Gastroesophageal sphincter (tissue), 4 donors: ENCODE data around the gene EMILIN3. TPM values are rescaled to one million over a fixed set of nuclear protein-coding genes. Genes with fewer than 3 reads are reported as not detected.
"Not testable (repeated sequence)": the region's sequence is repeated elsewhere in the genome, so short reads cannot be mapped to it uniquely, and the experiment has no call there.

Experiments
- ATAC-seq: fragments of 150-250 bp; one replicate; pipeline ENCODE4 v1.9.1; 2016; ENCODE audit warnings: mild to moderate bottlenecking, moderate library complexity
- H3K27ac ChIP-seq, 4 donors: fragments of 200-600 bp; sonication (generic) in 3 of 4; 1 replicate in 3 of 4; 2 replicates in 1 of 4; pipeline ENCODE4 v1.5.1; 2016 to 2019
- H3K27me3 ChIP-seq: fragments of 200-600 bp; sonication (generic); one replicate; pipeline ENCODE4 v1.5.1; 2019
- H3K36me3 ChIP-seq, 2 donors: fragments of 200-600 bp; sonication (generic); one replicate each; pipeline ENCODE4 v1.5.1; 2019; ENCODE audit warnings: control low read depth in 1 of 2
- H3K4me1 ChIP-seq, 3 donors: fragments of 200-600 bp; sonication (generic); 1 replicate in 2 of 3; 2 replicates in 1 of 3; pipeline ENCODE4 v1.5.1; 2016 to 2019; ENCODE audit warnings: control low read depth in 2 of 3
- H3K4me3 ChIP-seq, 2 donors: fragments of 200-600 bp; sonication (generic); one replicate each; pipeline ENCODE4 v1.5.1; 2019; ENCODE audit warnings: mild to moderate bottlenecking in 1 of 2, moderate library complexity in 1 of 2
- H3K9me3 ChIP-seq, 3 donors: fragments of 200-600 bp; sonication (generic); one replicate each; pipeline ENCODE4 v1.5.1; 2017 to 2019; ENCODE audit warnings: control low read depth in 2 of 3
- EP300 ChIP-seq: sonication (generic); formaldehyde crosslinking; IDR thresholded peaks from one replicate; pipeline ENCODE4 v1.6.1; 2017; ENCODE audit warnings: antibody characterized with exemption, mild to moderate bottlenecking
- POLR2A ChIP-seq, 2 donors: fragments of 450-650 bp; IDR thresholded peaks; one replicate each; pipeline ENCODE4 v1.6.1; 2017; ENCODE audit warnings: antibody characterized with exemption in 2 of 2, mild to moderate bottlenecking in 2 of 2, moderate library complexity in 1 of 2
- POLR2AphosphoS5 ChIP-seq: sonication (generic); formaldehyde crosslinking; IDR thresholded peaks from one replicate; pipeline ENCODE4 v1.6.1; 2017; ENCODE audit warnings: antibody characterized with exemption
- WGBS, 2 donors: methylation state at CpG; one replicate each; pipeline ENCODE4 v1.1.5; 2018; ENCODE audit warnings: low coverage in 1 of 2; 5-methylcytosine and 5-hydroxymethylcytosine counted together
- total RNA-seq, 4 donors: library from RNA; depleted of rRNA; stranded (reverse); fragments of >200 nt; gene quantifications; one replicate each; pipeline ENCODE4 v1.1.0, GENCODE V29; 2016
- TF ChIP-seq, protein P1 (sequence below), 4 experiments: fragments of 200-600 bp in 2 of 4; fragments of 450-650 bp in 2 of 4; sonication (generic) in 1 of 4; IDR thresholded peaks; one replicate each; pipeline ENCODE4 v1.5.1; 2017 to 2019; ENCODE audit warnings: antibody characterized with exemption in 4 of 4, mild to moderate bottlenecking in 2 of 4, moderate library complexity in 2 of 4

EMILIN3 gene
- total RNA-seq, 4 donors from 2014 or later = 1.1 to 3.6 (median 2.9) TPM

- Histone ChIP-seq H3K4me3 (peak overlapping the region; percentile 79 to 87), H3K4me1 (peaks cover 9 to 50% (median 14%) of the 10 kb centered on the region in 3 donors), H3K27ac (peak overlapping the region; percentile 92 to 96 (median 95)), H3K36me3 (peaks cover 0 to 8% of the 10 kb centered on the region in 2 donors), H3K27me3 (no peaks in the 10 kb centered on the region), H3K9me3 (no peaks in the 10 kb centered on the region)
- 0 to 13% methylated on average over 1 of the region's 66 CpGs for WGBS, 2 donors
- TF ChIP-seq POLR2AphosphoS5 (peak; percentile 61), POLR2A (IDR thresholded peaks at IDR 0.05) (peak in 1 of 2 donors; percentile 21), EP300 (no peak)
- TF ChIP-seq, protein P1, sequence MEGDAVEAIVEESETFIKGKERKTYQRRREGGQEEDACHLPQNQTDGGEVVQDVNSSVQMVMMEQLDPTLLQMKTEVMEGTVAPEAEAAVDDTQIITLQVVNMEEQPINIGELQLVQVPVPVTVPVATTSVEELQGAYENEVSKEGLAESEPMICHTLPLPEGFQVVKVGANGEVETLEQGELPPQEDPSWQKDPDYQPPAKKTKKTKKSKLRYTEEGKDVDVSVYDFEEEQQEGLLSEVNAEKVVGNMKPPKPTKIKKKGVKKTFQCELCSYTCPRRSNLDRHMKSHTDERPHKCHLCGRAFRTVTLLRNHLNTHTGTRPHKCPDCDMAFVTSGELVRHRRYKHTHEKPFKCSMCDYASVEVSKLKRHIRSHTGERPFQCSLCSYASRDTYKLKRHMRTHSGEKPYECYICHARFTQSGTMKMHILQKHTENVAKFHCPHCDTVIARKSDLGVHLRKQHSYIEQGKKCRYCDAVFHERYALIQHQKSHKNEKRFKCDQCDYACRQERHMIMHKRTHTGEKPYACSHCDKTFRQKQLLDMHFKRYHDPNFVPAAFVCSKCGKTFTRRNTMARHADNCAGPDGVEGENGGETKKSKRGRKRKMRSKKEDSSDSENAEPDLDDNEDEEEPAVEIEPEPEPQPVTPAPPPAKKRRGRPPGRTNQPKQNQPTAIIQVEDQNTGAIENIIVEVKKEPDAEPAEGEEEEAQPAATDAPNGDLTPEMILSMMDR (IDR thresholded peaks at IDR 0.05) = no peak
- peak; percentile 73 for ATAC-seq
Measured at GRCh38 chr20:41316602-41317545, 49.7 kb downstream of the EMILIN3 start.

DNA sequence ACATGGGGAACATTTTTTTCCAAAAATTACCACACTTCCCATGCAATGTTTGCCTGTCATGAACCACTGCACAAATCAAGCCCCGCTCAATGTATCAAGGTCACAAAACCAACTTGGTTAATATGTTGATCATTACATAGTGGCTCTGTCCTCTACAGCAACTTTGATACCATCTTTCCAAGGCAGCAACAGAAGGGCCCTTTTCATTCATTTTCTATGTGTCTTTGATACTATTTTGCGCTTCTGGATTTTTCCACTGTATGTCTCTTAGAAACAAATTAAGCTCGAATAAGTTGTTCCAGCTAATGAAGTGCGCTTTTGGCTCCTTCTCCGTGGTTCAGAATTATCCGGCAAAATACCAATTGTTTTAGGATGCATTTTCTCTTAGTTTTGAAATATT lies 50.6 kb downstream of the EMILIN3 start:
- ATAC-seq = no peak

DNA sequence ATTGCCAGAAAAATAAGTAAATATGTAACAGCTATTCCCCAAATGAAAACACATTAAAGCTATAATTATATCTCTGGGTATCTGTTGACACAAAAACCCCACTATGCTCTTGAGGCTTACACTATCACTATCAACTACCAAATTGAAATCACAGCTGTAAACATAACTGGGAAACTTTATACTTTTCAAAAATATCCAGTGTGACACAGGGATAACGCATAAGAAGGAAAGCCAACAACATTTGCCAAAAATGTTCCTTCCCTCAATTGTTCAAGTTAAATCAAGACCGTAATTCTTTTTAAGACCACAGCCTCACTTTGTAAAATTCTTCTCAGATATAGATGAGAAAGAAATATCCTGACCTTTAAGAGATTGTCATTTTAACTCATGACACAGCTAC lies 52.2 kb downstream of the EMILIN3 start:
- no peak for ATAC-seq
- Histone ChIP-seq H3K27me3 (no peaks in the 10 kb centered on the region), H3K27ac (peak overlapping the region; percentile 92 to 96 (median 95)), H3K9me3 (no peaks in the 10 kb centered on the region), H3K36me3 (peaks cover 0 to 9% of the 10 kb centered on the region in 2 donors), H3K4me1 (peaks cover 18 to 74% (median 24%) of the 10 kb centered on the region in 3 donors), H3K4me3 (no peak overlapping the region)
- WGBS, 2 donors = 22 to 35% methylated on average over 2 of the region's 2 CpGs
- TF ChIP-seq POLR2AphosphoS5 (no peak), POLR2A (IDR thresholded peaks at IDR 0.05) (no peak), EP300 (no peak)
- TF ChIP-seq, protein P1 (IDR thresholded peaks at IDR 0.05) = no peak

More for the DNA sequence above, 50.6 kb downstream of the EMILIN3 start:
- WGBS, 2 donors = 29 to 33% methylated on average over 6 of the region's 6 CpGs
- H3K9me3 ChIP-seq = no peaks in the 10 kb centered on the region
- TF ChIP-seq EP300 = no peak
- TF ChIP-seq POLR2AphosphoS5 = no peak
- TF ChIP-seq, protein P1 (IDR thresholded peaks at IDR 0.05) = no peak
- no peak for TF ChIP-seq POLR2A (IDR thresholded peaks at IDR 0.05)
- H3K27ac ChIP-seq = peak overlapping the region; percentile 92 to 96 (median 95)
- H3K36me3 ChIP-seq = peaks cover 0 to 9% of the 10 kb centered on the region in 2 donors
- peaks cover 9 to 58% (median 14%) of the 10 kb centered on the region in 3 donors for H3K4me1 ChIP-seq
- no peaks in the 10 kb centered on the region for H3K27me3 ChIP-seq
- H3K4me3 ChIP-seq = peak overlapping the region; percentile 79 to 87

- not testable (repeated sequence) for H3K9me3 ChIP-seq, H3K4me3 ChIP-seq, H3K27me3 ChIP-seq, H3K36me3 ChIP-seq, ATAC-seq
- H3K27ac ChIP-seq = peak overlapping the region in 1 of 4 donors; percentile 23
- WGBS, 2 donors = 92% methylated on average over 4 of the region's 6 CpGs; no CpG with 5 or more reads in 1 of the 2 donors
- peaks cover 32 to 90% (median 33%) of the 10 kb centered on the region in 3 donors for H3K4me1 ChIP-seq
Measured at GRCh38 chr20:41312009-41312408, 54.6 kb downstream of the EMILIN3 start.

Other genes starting within 250 kb of the EMILIN3 start
- gene PLCG1, start 229.3 kb downstream of the EMILIN3 start, total RNA-seq = 100 to 1,000 TPM in 2 of 4 donors, 10 to 100 TPM in 2; 42.3 to 173 (median 94.7) TPM
- 100 to 1,000 TPM; 121 to 183 (median 155) TPM for gene ZHX3, start 49.1 kb downstream of the EMILIN3 start, total RNA-seq
- 10 to 100 TPM in 2 of 4 donors, 1 to 10 TPM in 2; 5.5 to 16.6 (median 9.1) TPM for gene LPIN3, start 26.0 kb downstream of the EMILIN3 start, total RNA-seq